HG03280 (cell line): ENCODE measurements around the gene ABCA4.

ENCODE experiments used
- ATAC-seq: cut with Tn5 transposase; IDR thresholded peaks from one replicate; pipeline ENCODE4 v1.9.1; 2021; ENCODE audit warnings: mild to moderate bottlenecking, moderate library complexity; ENCODE audit not compliant: unreplicated experiment

Gene ABCA4

DNA sequence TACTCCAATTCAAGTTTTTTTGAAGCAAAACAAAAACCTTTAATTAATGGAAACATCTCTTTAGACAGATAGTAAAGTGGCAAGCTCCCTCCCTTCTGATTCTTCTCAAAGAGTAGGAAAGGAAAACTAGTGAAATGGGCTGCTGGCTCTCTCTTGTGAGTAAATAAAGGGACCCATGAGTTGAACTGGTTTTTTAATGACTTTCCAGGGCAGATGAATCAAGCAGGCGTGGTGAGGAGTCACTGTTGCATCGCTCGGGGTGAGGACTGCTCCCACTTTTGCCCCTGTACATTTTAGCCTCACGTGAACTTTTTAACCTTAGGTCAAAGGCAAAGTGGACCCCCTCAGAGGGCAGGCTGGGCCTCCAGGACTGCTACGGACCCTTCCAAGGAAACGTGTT is 64.8 kb downstream of the ABCA4 start:
- no peak for ATAC-seq

DNA sequence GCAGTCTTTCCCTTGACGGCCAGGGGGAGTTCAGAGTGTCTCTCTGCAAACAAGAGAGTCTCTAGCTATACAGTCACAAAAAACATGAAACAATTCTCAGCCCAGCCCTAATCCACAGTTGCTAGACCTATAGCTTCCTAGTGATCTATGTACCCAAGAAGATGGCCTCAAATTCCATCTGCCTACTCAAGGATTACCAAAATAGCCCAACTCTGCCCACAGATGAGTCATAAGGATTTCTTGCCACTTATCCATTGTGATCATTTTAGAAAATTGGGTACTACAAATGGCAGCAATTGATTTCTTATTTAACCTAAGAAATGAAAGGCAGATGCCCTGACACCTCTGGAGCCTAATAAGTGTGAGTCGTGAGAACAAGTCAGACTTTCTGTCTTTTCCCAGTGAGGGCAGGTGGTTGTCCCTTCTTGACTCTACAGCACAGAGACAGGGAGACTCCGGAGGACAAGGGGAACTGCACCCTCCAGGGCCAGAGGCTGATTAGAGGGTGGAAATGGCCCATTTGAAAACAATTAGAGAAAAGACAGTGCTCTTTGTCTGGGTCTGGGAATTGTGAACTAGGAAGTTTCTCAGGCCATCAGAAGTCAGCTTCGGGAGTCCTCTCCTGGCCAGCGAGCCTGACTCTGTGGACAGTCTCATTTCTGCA is 65.4 kb downstream of the ABCA4 start:
- no peak for ATAC-seq

DNA sequence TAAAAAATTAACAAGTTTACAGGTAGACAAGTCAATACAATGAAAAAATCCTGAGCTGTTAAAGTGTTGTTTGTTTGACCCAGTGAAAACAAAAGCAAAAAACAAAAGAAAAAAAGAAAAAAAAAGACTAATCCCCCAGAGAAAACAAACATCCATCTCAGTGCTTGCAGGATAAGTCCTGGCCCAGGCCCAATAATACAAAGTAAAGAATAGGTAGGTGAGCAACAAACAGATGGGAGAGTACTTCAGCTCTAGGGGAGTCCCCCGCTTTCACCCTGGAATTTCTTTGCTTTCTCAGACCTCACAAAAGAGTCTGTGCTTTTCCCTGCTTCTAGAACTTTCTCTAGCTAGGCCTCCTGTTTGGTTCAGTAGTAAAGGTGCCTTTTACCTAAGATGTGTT is 70.3 kb downstream of the ABCA4 start:
- ATAC-seq, result no peak

DNA sequence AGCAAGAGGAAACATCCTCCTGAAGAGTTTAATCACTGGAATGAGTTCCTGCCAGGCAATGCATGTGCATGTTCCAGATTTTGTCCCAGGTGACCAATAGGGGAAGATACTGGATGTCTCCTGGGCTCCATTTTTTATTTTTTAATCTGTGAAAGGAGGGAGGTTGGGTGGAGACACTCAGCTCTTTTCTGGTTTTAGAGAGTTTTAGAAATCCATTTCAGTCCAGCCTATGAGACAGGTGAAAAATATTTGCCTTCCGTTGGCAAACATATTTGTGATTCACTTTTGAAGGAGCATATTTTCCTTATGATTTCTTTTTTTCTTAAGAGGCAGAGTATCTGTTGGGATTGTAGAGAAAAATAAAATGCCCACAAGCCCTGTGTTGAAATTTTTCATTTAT is 70.7 kb downstream of the ABCA4 start:
- ATAC-seq, result no peak

DNA sequence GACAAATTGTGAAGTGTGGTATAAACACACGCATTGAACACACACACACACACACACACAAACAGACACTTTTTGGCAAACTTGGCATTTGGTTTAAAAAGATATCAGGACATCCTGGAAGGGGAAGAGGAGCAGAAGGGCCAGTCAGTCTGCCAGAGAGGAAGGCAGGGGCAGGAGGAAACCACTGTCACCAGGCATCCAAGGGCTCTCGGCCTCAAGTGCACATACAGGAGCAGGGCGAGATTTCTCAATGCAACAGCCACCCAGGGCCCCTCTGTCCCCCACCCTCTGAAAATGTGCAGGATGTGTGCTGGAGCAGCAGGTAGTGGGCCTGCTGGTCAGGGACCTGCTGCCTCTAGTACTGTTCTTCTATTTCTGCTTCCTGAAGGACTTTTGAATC is 71.2 kb downstream of the ABCA4 start:
- ATAC-seq, result no peak

DNA sequence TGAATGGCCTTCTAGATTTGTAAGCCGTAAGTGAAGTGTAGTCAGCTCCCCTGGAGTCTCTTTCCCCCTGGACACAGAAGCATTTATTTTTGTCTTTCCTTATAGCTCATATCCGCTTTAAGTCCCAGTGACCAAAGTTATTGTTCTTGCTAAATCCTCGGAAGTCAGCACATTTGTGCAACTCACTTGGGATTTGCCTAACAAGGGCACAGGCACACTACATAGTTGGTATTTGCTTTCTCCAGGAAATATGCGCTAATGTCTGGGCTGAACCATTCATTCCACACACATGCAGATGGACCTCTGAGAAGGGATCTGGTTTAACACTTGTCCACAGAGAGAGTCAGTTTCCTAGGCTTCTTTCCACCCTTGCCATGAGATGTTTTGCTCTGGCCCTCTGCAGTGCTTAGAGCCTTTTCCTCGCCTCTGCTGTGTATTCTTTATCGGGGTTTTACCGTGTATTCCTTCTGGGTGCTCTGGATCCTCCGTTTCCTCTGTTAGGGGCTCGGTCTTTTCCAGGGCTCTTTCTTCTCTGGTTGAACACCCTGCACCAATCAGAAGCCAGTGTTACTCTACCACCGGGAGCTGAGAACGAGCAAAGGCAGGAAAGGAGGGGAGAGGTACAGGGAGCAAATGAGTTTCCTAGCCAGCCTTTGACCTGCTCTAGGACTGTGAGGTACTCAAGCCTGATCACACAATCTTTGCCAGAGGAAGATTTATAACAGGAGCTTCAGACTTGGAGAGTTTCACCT is 72.4 kb downstream of the ABCA4 start:
- ATAC-seq, result no peak

DNA sequence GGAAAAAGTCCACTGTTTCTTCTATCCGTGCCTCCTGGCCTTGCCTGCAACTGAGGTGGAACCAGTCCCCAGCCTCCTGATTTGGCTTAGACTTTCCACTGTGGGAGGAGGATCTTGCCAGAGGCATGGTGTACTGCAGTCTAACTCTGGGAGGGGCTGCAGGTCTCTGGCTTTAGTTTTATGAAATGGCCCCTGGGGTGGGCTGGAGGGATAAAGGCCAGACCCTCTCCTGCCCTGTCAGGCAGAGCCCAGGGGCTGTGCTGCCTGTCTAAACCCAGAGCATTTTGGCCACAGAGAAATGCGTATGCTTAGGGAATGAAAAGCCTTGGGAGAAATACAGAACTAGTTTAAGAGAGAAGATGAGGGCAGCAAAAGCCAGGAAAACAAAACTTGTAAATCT is 73.0 kb downstream of the ABCA4 start:
- no peak for ATAC-seq

DNA sequence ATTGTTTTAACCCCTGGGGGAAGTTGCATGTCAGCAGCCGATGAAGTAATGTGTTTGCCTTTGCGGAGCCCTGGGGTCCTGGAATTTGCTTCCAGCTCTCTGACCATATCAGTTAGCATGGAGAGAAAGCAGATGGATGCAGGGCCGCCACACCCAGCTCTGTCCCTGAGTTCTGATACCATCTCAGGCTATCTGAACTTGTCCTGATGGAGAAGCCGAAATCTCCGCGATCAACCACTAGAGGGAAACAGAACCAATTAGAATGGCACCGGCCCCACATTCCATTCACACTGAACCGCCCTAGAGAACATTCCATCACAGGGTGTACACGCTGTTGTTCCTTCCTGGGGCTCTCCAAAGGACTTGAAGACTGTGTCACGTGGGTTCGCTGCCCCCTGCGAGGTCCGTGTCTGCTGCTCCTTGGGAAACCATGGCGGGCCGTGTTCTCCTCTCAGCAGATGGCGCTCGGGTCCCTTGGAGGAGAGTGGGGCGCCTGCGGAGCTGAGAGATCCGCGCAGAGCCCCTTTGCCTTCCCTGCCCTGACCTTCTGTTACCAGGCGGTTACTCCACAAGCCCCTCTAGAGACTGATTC is 75.4 kb downstream of the ABCA4 start:
- no peak for ATAC-seq

DNA sequence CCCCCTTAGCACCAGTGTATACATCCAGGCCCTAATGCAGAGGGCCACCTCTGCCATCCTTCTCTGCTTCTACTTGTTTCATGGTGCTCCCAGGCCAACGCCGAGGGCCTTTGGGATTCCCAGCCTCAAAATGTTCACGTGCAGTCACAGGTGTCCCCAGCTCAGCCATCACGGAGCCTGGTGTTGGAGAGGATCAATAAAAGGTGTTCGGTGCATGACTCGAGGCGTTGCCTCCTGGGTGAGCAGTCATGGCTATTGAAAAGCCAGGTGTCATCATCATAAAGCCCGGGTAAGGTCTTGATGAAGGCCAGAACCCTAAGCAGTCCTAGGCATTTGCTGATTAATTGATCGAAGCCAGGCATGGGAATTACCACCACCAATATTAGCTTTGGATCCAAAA is 76.1 kb downstream of the ABCA4 start:
- no peak for ATAC-seq

DNA sequence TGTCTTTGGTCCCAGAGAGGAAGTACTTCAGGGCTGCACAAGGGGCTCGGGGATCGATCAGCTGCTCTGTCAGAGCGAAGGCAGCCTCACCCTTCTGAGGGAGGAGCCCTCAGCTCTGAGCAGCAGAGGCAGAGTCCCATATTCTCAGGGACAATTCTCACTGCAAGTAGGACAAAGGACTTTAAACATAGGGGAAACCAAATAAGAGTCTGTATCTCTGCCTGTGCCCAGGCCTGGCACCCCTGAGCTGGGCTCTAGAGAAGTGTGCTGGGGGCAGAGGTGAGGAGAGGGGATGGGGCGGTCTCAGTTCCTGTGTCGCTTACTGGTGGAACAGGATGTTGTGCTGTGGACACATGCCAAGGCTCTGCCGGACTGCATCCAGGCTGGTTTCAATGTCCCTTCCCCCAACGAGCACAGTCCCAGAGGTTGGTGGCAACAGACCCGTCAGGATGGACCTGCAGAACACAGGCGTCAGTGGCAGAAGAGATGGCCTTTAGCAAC is 76.6 kb downstream of the ABCA4 start:
- no peak for ATAC-seq

DNA sequence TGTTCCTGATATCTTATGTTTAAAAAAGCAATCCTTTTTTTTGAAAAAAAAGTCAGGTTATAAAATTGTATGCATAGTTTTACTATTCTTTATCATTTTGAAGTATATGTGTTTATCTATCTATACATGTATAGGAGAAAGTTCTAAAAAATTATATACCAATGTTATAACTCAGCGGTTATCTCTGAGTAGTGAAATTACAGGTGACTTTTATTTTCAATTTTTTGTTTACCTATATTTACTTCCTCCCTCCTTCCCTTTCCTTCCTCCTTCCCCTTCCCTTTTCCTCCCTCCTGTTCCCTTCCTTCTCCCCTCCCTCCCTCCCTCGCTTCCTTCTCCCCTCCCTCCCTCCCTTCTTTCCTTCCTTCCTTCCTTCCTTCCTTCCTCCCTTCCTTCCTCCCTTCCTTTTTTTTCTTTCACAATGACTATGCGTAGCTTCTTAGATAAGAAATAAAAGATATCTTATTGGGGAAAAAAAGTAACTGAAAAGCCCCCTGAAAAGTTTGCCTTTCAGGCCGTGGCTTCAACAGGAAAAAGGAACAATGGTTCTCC is 77.1 kb downstream of the ABCA4 start:
- ATAC-seq, result no peak

DNA sequence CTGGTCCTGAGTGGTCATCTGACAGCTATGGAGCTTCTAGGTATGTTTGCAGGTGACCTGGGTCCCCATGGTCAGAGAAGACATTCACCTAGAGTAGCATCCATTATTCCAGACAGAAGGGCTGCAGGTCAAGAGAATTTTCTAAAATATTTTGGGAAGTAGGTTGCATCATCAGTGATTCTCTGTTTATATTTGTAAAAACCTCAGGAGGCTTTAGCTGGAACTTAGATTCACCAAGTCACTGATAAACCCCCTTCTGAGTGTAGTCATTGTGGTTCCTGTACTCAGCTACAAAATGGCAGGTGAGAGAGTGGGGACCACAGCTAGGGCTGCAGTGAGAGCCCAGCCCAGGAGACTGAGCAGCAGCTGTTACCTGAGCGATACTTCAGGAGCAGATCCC is 78.6 kb downstream of the ABCA4 start:
- no peak for ATAC-seq

DNA sequence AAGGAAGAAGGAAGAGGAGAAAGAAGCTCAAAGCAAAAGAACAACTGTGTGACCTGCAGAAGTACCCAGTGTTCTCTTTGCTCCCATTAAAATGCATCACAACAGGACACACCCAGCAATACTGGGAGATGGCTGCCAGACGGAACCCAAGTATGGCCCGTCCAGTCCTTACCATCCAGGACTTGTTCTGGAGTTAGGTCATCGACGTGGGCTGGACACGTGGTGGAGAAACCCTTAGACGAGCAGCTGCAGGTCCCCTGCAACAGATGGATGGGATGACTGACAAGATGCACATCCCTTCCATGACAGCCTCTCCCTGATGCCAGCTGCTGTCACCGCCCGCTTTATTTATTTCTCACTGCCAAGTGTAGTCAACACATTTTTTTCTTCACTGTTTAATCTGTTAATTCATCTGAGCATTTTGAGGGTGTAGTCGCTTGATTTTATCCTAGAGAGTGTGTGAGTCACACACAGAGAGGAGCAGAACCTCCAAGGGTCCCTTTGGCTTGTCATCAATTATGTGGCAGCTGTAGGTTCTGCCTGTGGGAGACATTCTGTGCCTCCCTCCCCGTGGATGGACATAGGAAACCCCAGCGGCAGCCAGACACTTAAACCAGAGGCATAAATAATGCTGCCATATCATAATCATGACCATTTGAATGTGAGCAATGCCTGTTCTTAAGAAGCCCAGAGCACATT is 80.9 kb downstream of the ABCA4 start:
- no peak for ATAC-seq

DNA sequence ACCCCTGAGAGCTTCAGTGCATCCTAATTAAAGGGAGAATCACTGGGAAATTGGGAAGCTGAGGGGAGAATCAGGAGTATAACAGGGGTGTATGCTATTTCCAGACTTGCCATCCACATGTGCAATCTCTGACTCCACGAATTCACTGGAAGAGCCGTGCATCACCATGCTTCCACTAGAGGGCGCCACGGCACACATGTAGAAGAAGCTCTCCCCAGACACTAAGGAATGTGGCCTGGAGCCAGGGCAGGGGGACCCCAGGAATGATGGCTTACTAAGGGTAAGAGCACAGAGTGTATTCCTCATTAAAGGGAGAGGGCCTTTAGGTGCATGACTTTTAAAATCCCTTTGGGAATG is 81.5 kb downstream of the ABCA4 start:
- ATAC-seq, result no peak

DNA sequence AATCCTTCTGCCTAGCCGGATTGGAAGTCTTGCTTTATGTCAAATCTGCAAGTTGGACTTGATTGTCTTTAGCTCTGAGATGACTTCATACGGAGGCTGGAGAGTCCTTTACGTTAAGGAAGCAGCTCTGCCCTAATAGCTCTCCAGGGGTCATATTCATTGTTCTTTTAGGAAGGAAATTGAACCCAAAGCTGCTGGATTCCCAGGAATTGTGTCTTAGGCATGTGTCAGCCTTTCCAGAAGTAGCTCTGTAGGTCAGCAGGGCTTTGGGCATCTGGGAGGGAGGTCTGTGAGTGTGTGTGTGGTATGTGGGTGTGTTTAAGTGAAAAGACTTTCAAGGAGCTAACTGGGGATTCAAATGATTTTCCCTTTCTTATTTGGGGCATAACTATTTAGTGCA is 82.4 kb downstream of the ABCA4 start:
- ATAC-seq, result no peak

DNA sequence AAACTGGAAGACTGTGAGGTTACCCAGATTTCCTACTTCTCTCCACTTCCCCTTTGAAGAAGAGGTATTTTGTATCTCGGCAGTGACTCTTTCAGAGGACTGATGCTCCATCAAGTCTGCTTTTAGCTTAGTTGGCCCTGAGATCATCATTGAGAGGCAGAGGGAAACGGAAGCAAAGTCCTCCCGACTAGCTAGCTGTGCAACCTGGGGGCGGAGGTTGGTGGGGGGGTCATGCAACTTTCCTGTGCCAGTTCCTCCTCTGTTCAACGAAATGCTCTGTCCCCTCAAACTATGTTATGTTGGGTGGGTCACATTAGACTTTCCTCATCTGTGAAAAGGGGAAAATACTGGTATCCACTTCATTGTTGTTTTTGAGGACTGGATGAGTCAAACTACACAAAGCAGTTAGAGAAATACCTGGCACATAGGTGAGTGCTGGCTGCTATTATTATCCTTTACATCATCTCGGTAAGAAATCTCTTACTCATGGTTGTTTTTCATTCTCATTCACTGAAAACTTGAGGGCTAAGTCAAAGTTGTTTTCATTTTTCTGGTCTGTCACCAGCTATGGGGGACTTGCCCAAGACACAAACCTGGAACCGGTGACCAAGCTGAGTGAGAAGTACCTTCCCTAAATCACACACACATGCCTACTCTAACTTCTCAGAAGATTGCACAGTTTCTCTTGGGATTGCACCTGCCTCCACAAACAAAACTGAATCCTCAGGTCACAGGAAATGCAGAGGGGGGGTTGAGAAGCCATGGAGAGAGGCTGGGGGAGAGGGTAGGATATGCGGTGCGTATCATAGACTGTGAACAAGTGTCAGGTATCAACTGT is 83.3 kb downstream of the ABCA4 start:
- ATAC-seq, result peak; percentile 52

DNA sequence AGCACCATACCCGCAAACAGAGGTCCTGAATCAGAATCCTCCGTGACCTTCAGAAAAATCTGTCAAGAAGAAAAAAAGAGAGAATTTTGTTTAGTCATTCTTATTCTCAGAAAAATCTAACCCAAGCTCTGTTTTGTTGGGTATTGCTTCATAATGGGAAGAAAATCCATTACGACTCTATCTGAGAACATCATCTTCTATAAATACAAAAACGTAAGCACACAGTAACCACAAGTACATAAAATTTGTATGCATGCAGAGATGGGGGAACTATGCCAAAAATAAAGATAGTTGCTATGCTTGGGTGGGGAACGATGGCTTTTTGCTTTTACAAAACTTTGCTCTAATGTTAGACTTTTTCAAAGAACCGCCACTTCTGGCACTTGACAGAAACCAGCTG is 84.2 kb downstream of the ABCA4 start:
- ATAC-seq, result no peak

DNA sequence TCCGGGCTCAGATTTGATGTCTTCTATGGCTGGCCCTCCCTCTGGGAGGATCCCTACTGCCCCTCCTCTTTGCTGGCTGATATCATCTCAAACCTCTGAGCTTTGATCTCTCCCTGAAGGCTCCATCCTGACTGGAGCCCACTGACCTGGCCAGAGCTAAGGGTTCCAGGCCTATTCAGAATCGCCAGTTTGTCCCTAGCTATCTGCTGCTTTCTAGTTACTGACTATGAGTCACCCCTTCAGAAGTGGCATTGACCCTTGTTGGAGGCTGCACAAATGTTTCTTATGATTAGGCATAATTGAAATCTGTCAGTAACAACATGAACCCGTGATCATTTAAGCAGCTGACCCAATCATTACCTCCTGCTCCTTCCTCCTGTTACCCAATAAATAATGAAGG is 87.1 kb downstream of the ABCA4 start:
- ATAC-seq, result no peak

DNA sequence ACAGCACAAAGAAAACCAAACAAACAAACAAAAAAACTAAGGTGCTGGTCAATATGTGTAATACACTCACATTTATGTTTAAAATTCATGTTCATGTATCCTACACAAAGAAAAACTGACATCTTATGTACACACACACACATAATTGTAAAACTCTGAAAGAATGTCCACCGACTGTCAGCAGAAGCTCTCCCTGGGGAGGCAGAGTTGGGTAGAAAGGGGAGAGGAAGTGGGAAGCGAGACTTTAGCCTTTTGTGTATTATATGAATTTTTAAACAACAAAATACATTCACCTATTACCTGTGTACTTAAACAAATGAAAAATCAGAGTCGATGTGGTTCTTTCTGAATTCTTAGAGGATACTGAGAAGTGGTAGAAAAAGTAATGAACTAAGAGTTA is 88.3 kb downstream of the ABCA4 start:
- ATAC-seq, result no peak

DNA sequence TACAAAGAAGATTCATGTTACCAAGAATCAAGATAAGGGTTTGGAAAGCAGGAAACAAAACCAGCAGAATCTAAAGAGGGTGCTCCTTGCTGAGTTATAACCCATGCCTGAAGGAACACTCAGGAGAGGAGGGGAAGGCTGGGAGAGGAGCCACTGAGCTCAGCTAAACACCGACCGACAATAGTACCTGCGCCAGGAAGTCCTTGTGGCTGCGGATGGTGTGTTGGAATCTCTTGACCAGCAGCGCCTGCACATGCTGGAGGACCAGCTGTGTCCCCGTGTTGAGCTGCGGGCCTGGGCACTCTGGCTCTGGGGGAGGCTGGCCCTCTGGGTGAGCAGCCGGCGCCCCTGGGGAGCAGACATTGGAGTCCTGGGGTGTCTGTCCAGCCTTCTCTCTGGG is 89.4 kb downstream of the ABCA4 start:
- ATAC-seq, result no peak

DNA sequence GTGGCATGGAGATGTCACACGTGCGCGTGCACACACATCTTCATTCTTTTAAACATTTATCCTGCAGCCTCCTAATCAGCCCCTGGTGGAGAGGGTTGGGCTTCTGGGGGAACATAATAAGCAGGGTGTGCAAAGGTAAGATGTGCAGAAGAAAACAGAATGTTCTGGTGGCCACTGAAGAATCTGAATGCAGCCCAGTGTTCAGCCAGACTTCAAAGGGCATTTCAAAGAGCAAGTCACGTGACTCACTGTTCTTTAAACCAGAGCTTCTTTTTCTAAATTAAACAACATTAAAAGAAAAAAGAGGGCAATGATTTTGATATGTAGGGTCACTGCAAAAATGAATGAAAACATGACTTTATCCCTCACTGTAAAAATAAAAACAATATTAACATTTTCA is 89.8 kb downstream of the ABCA4 start:
- ATAC-seq, result no peak
